Endothelial cell of umbilical vein (primary cell): ENCODE measurements around the gene PLEKHD1. TPM values are rescaled to one million over a fixed set of nuclear protein-coding genes. Genes with fewer than 3 reads are reported as not detected.
A peak's percentile ranks its signal among the peaks of the same experiment; 100 is the strongest.

Experiments used
- BruUV-seq: library from RNA; stranded (reverse); fragments of 400-500 nt; replicated peaks from 2 replicates; lab custom pipeline; 2021; lab: Mats Ljungman, UMichigan
- CTCF ChIA-PET: fragments of 300-600, 350-600 bp; sonication (Branson Sonifier 250); formaldehyde crosslinking; loops from one replicate; lab custom pipeline; 2021; ENCODE audit warnings: antibody characterized with exemption, inconsistent platforms; lab: Charles Lee
- POLR2A ChIA-PET: fragments of 300-600, 350-600 bp; sonication (Branson Sonifier 250); formaldehyde crosslinking; loops from one replicate; lab custom pipeline; 2021; ENCODE audit warnings: antibody characterized with exemption, inconsistent platforms; lab: Charles Lee
- DNase-seq: peaks from one replicate; pipeline ENCODE4 v3.0.0-alpha.2; 2011; ENCODE audit warnings: low read depth, low spot score
- FAIRE-seq: peaks from 2 replicates; lab custom pipeline; 2011; peaks lifted over from hg19 to GRCh38; lab: Jason Lieb, UNC
- H2AFZ ChIP-seq: 2 replicates; pipeline ENCODE4 v1.6.0; 2012; ENCODE audit warnings: low read depth, low read length, control low read depth, inconsistent platforms
- H3K27ac ChIP-seq: 2 replicates; pipeline ENCODE4 v1.5.1; 2011; ENCODE audit warnings: low read depth, mild to moderate bottlenecking, control low read depth, low read length, moderate library complexity; ENCODE audit not compliant: insufficient read depth
- H3K27me3 ChIP-seq, 2 experiments: 2 replicates each; pipeline versions ENCODE4 v1.6.0 to v1.6.1; 2011; ENCODE audit warnings: low read length in 2 of 2, mixed read lengths in 1 of 2; ENCODE audit not compliant: control insufficient read depth in 2 of 2, insufficient read depth in 2 of 2
- H3K36me3 ChIP-seq, 2 experiments: 2 replicates in 1 of 2; 3 replicates in 1 of 2; pipeline ENCODE4 v1.5.1; 2011; ENCODE audit warnings: low read length in 2 of 2, mild to moderate bottlenecking in 1 of 2, moderate library complexity in 1 of 2; ENCODE audit not compliant: control insufficient read depth in 2 of 2, insufficient read depth in 2 of 2; ENCODE audit errors: extremely low read depth in 1 of 2
- H3K4me1 ChIP-seq: 3 replicates; pipeline ENCODE4 v1.5.1; 2011; ENCODE audit warnings: mild to moderate bottlenecking, low read length; ENCODE audit not compliant: control insufficient read depth, insufficient read depth; ENCODE audit errors: extremely low read depth
- H3K4me2 ChIP-seq: 2 replicates; pipeline ENCODE4 v1.6.1; 2011; ENCODE audit warnings: low read length, control low read depth, mixed read lengths; ENCODE audit not compliant: insufficient read depth
- H3K4me3 ChIP-seq, 3 experiments: fragments of 200-600 bp in 1 of 3; sonication (generic), shearing (Covaris generic) in 1 of 3; replicated peaks in 1 of 3; 2 replicates each; pipeline ENCODE4 v1.5.1; 2011 to 2016; ENCODE audit warnings: control low read depth in 3 of 3, low read length in 3 of 3, mild to moderate bottlenecking in 2 of 3, inconsistent platforms in 1 of 3, low read depth in 1 of 3, moderate library complexity in 1 of 3; ENCODE audit not compliant: insufficient read depth in 1 of 3
- H3K79me2 ChIP-seq: 2 replicates; pipeline ENCODE4 v1.6.0; 2012; ENCODE audit warnings: low read length, inconsistent platforms; ENCODE audit not compliant: control insufficient read depth, insufficient read depth
- H3K9ac ChIP-seq: replicated peaks from 2 replicates; pipeline ENCODE3; 2011; ENCODE audit warnings: low read length, control low read depth; ENCODE audit not compliant: insufficient read depth; ENCODE audit errors: extremely low read depth
- H3K9me1 ChIP-seq: replicated peaks from 3 replicates; pipeline ENCODE4 v1.6.0; 2011; ENCODE audit warnings: mild to moderate bottlenecking, low read length; ENCODE audit not compliant: control insufficient read depth, insufficient read depth; ENCODE audit errors: extremely low read depth
- H3K9me3 ChIP-seq: replicated peaks from 2 replicates; pipeline ENCODE4 v1.5.1; 2012; ENCODE audit warnings: low read length, inconsistent platforms; ENCODE audit not compliant: control insufficient read depth, insufficient read depth
- H4K20me1 ChIP-seq: replicated peaks from 2 replicates; pipeline ENCODE3; 2011; ENCODE audit warnings: mild to moderate bottlenecking, low read length; ENCODE audit not compliant: control insufficient read depth, insufficient read depth; ENCODE audit errors: extremely low read depth
- CTCF ChIP-seq, 2 donors: IDR thresholded peaks; 1 replicate in 1 of 2; 2 replicates in 1 of 2; pipeline ENCODE4 v1.5.1; 2011; ENCODE audit warnings: low read length in 2 of 2, mild to moderate bottlenecking in 2 of 2, moderate library complexity in 2 of 2, control low read depth in 1 of 2, inconsistent platforms in 1 of 2, low read depth in 1 of 2; ENCODE audit not compliant: insufficient read depth in 1 of 2; ENCODE audit errors: extremely low read depth in 1 of 2
- EZH2 ChIP-seq: IDR thresholded peaks from 2 replicates; pipeline ENCODE4 v1.6.1; 2012; ENCODE audit warnings: borderline replicate concordance, low read depth, mild to moderate bottlenecking, moderate library complexity, low read length, inconsistent platforms; ENCODE audit not compliant: severe bottlenecking
- FOS ChIP-seq: IDR thresholded peaks from 2 replicates; pipeline ENCODE4 v1.6.1; 2011; ENCODE audit warnings: mild to moderate bottlenecking, low read length, moderate library complexity, borderline replicate concordance; ENCODE audit not compliant: insufficient read depth
- GATA2 ChIP-seq: IDR thresholded peaks from 2 replicates; pipeline ENCODE4 v1.7.0; 2011; ENCODE audit warnings: low read depth, mild to moderate bottlenecking, moderate library complexity, mixed read lengths, low read length; ENCODE audit not compliant: insufficient read length, insufficient read depth
- JUN ChIP-seq: IDR thresholded peaks from 2 replicates; pipeline ENCODE4 v1.6.1; 2011; ENCODE audit warnings: borderline replicate concordance, low read depth; ENCODE audit not compliant: insufficient read length, insufficient read depth
- MYC ChIP-seq: IDR thresholded peaks from one replicate; pipeline ENCODE4 v1.6.1; 2011; ENCODE audit warnings: mild to moderate bottlenecking, low read depth, low read length
- dilution Hi-C: fragments of 300-500 bp; cut with MboI; formaldehyde crosslinking; loops from one replicate; pipeline ENCODE4 v1.15.0; 2019; ENCODE audit warnings: low sequenced_read_pairs; ENCODE audit not compliant: extremely low pct_ligation_motif_present
- intact Hi-C: fragments of 100-400 bp; cut with micrococcal nuclease; formaldehyde crosslinking; loops from one replicate; pipeline ENCODE4 v1.10.0; 2022
- polyA plus RNA-seq, 4 experiments: library from polyadenylated mRNA; depleted of rRNA in 3 of 4; stranded (reverse) in 3 of 4; unstranded in 1 of 4; fragments of >200 nt; gene quantifications; 2 replicates each; pipeline versions ENCODE4 v1.2.1 to v1.2.3, GENCODE V29; 2011 to 2012; ENCODE audit warnings: missing spikeins in 1 of 4
- total RNA-seq: library from RNA; stranded (reverse); gene quantifications from 2 replicates; pipeline ENCODE4 v1.2.3, GENCODE V29; 2021

The PLEKHD1 gene
- total and polyA plus RNA-seq, 2 donors (not counting 3 experiments of a cell fraction or from before 2014, with no cell fraction given) = 0.01 TPM; not detected in 1

- Histone ChIP-seq H3K4me3 (no peak overlapping the region), H3K4me2 (no peak overlapping the region)
Observed at GRCh38 chr14:69547701-69548348, 63.3 kb downstream of the PLEKHD1 start.

More at GRCh38 chr14:69547701-69548348, 63.3 kb downstream of the PLEKHD1 start:
- CTCF ChIA-PET = interaction anchor here (0.6 to 3.1 kb wide), 16 partner anchors 10 to 765 kb away, joined by 3 to 26 read pairs (median 6); partner anchors contain the start of gene CCDC177
- Histone ChIP-seq H3K9me1 (no peaks in the 10 kb centered on the region), H3K27ac (no peak overlapping the region), H3K9ac (no peak overlapping the region), H2AFZ (peak overlapping the region; percentile 76), H3K79me2 (no peaks in the 10 kb centered on the region), H3K4me1 (no peaks in the 10 kb centered on the region), H3K36me3 (no peaks in the 10 kb centered on the region), H4K20me1 (no peaks in the 10 kb centered on the region), H3K9me3 (no peaks in the 10 kb centered on the region), H3K27me3 (peaks cover 4 to 14% of the 10 kb centered on the region in 2 experiments)
- TF ChIP-seq JUN (no peak), FOS (no peak), EZH2 (peak; percentile 37), GATA2 (no peak), MYC (no peak), CTCF (IDR thresholded peaks at IDR 0.05; ENCODE audit: extremely low read depth in 1 of 2, insufficient read depth in 1 of 2, low read depth in 1 of 2, low read length in 2 of 2) (peak; percentile 76 to 77)
- no peak for DNase-seq
- FAIRE-seq = no peak
- POLR2A ChIA-PET = no interaction called here
- dilution Hi-C loops = no loop called here
- no TSS peak for BruUV-seq
- intact Hi-C loops = no loop called here
